ENCODE results near the gene SYNE1.

Gene SYNE1

GRCh38 chr6:152173321-152173720, 463.8 kb downstream of the SYNE1 start:
- peak in 1 of 2 donors; percentile 12 for DNase-seq (ENCODE audit: low read depth in 2 of 2)
- no peak for TF ChIP-seq CTCF (IDR thresholded peaks at IDR 0.05; ENCODE audit: low read depth, low read length)
- no peak overlapping the region for H3K4me3 ChIP-seq (replicated peaks in 1 of 2; ENCODE audit: low read depth in 2 of 2, low read length in 2 of 2)

GRCh38 chr6:152170702-152171667, 466.2 kb downstream of the SYNE1 start:
- no peak overlapping the region for H3K4me3 ChIP-seq (replicated peaks in 1 of 2; ENCODE audit: low read depth in 2 of 2, low read length in 2 of 2)
- TF ChIP-seq CTCF (IDR thresholded peaks at IDR 0.05; ENCODE audit: low read depth, low read length), result no peak
- peak; percentile 42 to 81 for DNase-seq (ENCODE audit: low read depth in 2 of 2)

GRCh38 chr6:152170313-152170701, 466.9 kb downstream of the SYNE1 start:
- TF ChIP-seq CTCF (IDR thresholded peaks at IDR 0.05; ENCODE audit: low read depth, low read length), result no peak
- no peak overlapping the region for H3K4me3 ChIP-seq (replicated peaks in 1 of 2; ENCODE audit: low read depth in 2 of 2, low read length in 2 of 2)
- no peak for DNase-seq (ENCODE audit: low read depth in 2 of 2)

- no peak for TF ChIP-seq CTCF (IDR thresholded peaks at IDR 0.05; ENCODE audit: low read depth, low read length)
- DNase-seq (ENCODE audit: low read depth in 2 of 2), result peak in 1 of 2 donors; percentile 48
- H3K4me3 ChIP-seq (replicated peaks in 1 of 2; ENCODE audit: low read depth in 2 of 2, low read length in 2 of 2), result no peak overlapping the region
These were observed 469.2 kb downstream of the SYNE1 start for GRCh38 chr6:152167641-152168603.

- peak in 1 of 2 donors; percentile 11 for DNase-seq (ENCODE audit: low read depth in 2 of 2)
- H3K4me3 ChIP-seq (replicated peaks in 1 of 2; ENCODE audit: low read depth in 2 of 2, low read length in 2 of 2), result no peak overlapping the region
- no peak for TF ChIP-seq CTCF (IDR thresholded peaks at IDR 0.05; ENCODE audit: low read depth, low read length)
These were observed 470.3 kb downstream of the SYNE1 start for GRCh38 chr6:152166897-152167296.

- H3K4me3 ChIP-seq (replicated peaks in 1 of 2; ENCODE audit: low read depth in 2 of 2, low read length in 2 of 2), result no peak overlapping the region
- no peak for DNase-seq (ENCODE audit: low read depth in 2 of 2)
- TF ChIP-seq CTCF (IDR thresholded peaks at IDR 0.05; ENCODE audit: low read depth, low read length), result no peak
These were observed 470.7 kb downstream of the SYNE1 start for GRCh38 chr6:152166497-152166896.
